Right hindlimb (tissue), 1 donor: ENCODE measurements around the gene ADNP.
"Not testable (repeated sequence)": the region's sequence is repeated elsewhere in the genome, so short reads cannot be mapped to it uniquely, and the experiment has no call there.

Source experiments
- DNase-seq: peaks from one replicate; pipeline ENCODE4 v3.0.0-alpha.2; 2018

The ADNP gene

GRCh38 chr20:50900261-50900660, 31.0 kb downstream of the ADNP start:
- no peak for DNase-seq

DNA sequence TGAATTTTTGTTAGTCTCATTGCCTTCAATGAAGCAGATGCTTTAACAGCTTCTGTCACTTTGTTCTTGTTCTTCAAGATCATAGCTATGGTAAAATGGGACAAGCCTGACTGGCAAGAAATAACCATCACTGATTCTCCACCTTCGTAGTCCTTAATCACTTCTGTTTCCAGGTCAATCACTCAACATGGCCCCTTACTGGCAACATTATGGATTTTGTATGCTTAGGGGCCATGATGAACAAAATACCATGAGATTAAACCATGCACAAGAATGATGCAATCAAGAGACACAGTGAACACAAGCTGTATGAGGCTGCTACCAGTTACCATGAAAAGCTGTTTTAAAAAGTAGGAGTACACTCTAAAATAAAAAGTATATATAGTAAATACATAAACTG, 32.8 kb downstream of the ADNP start:
- no peak for DNase-seq

DNA sequence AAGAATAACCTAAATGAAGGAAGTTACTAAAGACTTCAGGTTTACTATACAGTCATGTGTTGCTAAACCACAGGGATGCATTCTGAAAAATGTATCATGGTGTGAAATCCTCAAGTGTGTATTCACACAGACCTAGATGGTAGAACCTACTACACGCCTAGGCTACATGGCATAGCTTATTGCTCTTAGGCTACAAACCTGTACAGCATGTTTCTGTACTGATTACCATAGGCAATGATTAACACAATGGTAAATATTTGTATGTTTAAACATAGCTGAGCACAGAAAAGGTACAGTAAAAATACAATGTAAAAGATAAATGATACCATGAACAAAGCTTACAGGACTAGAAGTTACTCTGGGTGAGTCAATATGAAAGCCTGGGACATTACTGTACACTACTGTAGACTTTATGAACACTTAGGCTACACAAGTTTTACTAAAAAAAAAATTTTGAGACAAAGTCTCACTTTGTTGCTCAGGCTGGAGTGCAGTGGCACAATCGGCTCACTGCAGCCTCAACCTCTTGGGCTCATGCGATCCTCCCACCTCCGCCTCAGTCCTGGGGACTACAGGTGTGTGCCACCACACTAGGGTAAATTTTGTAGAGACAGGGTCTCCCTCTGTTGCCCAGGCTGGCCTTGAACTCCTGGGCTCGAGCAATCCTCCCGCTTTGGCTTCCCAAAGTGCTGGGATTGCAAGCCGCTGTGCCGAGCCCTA, 36.0 kb downstream of the ADNP start:
- no peak for DNase-seq

DNA sequence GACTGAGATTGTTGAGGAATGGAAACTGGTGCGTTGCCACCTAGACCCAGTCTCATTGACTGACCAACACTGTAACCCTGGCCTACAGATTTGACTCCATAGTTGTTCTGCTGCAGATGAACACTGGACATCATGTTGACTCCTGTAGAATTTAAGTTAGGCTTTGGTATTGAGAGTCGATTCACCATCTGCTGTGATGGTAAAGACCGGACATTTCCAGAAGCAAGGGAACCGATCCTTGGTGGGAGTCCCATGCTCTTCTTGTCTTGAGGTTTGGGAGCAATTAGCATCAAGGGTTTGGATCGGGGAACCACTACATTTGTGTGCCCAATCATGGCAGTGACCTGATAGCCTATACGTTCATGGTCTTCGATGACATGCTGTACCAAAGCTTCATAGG, 37.6 kb downstream of the ADNP start:
- no peak for DNase-seq

GRCh38 chr20:50892394-50892793, 38.8 kb downstream of the ADNP start:
- DNase-seq: no peak

- no peak for DNase-seq
These were observed 40.1 kb downstream of the ADNP start for GRCh38 chr20:50891138-50891537.

- no peak for DNase-seq
These were observed 43.7 kb downstream of the ADNP start for GRCh38 chr20:50887576-50887975.

DNA sequence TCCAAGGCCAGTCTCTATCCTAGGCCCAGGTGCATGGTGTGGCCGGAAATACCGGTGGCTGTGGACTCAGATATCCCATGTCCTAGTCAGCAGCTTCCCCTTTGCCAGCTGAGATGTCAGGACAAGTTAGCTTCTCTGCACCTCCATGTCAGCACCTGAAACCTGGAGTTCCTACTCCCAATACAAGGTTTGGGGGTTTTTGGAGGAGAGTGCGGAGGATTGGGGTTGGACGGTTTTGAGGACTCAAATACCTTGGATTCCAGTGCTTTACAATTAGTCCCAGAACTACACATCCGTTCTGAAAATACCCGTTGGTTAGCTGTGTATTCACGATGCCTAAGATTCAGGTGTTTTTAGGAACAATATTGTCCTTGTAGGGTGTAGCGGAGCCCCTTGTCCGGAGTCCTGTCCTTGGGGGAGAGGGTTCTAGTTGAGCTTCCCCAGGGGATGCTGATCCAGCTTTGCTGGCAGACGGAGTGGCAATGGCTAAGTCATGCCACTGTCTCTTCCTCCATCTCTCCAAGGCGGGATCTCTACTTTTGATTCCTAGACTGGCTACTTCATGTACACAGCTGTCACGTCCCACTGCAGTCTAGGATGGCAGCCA, 45.0 kb downstream of the ADNP start:
- no peak for DNase-seq

DNA sequence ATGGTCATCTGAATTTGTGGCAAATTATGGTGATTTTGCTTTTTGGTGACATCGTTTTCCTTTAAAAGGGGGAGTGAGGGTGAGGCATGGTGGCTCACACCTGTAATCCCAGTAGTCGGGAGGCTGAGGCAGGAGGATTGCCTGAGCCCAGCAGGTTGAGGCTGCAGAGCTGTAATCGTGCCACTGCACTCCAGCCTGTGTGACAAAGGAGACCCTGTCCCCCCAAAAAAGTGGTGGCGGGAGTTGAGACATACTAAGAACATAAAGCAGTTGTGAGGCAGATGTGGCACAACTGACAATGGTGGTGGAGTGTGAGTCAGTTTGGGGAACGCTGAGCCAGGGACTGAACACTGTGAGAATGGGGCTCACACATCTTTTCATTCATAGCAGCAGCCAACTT, 45.5 kb downstream of the ADNP start:
- no peak for DNase-seq

- no peak for DNase-seq
These were observed 46.2 kb downstream of the ADNP start for GRCh38 chr20:50885068-50885467.

DNA sequence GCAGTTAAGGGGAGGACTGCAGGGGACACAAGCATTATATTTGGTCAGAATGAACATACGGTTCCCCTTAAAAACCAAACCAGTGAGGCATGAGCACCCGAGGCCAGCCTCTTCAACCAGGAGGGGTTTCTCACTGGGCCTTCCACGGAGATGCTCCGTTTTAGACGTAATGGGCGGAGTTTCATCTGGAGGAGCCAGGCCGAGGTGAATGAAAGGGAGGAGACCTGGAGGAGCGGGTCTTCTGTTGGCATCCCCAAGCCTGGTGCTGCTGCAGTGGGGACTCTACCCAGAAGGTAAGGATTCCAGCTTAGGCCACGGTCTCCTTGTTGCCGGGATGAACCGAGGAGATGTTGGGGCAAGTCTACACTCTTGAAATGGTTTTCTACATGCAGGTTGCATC, 47.4 kb downstream of the ADNP start:
- DNase-seq: no peak

DNA sequence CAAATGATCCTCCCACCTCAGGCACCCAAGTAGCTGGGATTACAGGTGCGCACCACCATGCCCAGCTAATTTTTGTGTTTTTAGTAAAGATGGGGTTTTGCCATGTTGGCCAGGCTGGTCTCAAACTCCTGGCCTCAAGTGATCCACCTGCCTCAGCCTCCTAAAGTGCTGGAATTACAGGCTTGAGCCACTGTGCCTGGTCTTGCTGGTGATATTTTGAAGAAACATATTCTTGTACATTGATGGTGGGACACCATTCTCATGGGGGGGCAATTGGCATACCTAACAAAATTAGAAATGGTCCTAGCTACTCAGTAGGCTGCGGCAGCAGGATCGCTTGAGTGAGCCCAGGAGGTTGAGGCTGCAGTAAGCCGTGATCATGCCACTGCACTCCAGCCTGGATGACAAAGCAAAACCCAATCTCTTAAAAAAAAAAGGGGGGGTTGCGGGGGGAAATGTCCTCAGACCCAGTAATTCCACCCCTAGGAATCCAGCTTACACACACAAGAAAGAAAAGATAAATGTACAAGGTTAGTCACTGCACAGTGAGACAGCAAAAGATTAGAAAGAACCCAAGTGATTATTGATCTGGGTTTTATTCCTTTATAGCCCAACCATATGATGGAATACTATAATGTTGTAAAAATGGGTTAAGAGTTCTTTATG, 49.3 kb downstream of the ADNP start:
- DNase-seq: not testable (repeated sequence)

- no peak for DNase-seq
These were observed 51.3 kb downstream of the ADNP start for GRCh38 chr20:50879649-50880550.

GRCh38 chr20:50877232-50877743, 53.9 kb downstream of the ADNP start:
- no peak for DNase-seq

GRCh38 chr20:50876816-50877215, 54.4 kb downstream of the ADNP start:
- no peak for DNase-seq

DNA sequence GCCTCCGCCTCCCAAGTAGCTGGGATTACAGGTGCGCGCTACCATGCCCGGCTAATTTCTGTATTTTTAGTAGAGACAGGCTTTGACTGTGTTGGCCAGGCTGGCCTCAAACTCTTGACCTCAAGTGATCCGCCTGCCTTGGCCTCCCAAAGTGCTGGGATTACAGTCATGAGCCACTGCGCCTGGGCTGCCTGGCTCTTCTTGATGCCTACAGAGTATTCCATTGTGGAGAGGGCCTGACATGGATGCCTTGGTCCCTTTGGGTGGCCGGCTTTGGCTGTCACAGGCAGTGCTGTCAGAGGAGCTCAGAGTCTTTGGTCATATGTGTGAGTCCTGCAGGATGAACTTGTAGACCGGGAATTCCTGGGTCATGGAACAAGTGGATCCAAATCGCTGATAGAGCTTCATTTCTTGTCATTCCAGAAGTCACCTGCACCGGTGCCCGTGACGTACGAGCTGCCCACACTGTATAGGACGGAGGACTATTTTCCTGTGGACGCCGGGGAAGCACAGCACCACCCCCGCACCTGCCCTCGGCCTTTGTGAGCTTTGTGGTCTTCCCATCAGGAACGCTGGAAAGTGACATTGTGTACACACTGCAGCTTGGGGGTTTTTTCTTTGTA, 55.1 kb downstream of the ADNP start:
- DNase-seq: no peak

DNA sequence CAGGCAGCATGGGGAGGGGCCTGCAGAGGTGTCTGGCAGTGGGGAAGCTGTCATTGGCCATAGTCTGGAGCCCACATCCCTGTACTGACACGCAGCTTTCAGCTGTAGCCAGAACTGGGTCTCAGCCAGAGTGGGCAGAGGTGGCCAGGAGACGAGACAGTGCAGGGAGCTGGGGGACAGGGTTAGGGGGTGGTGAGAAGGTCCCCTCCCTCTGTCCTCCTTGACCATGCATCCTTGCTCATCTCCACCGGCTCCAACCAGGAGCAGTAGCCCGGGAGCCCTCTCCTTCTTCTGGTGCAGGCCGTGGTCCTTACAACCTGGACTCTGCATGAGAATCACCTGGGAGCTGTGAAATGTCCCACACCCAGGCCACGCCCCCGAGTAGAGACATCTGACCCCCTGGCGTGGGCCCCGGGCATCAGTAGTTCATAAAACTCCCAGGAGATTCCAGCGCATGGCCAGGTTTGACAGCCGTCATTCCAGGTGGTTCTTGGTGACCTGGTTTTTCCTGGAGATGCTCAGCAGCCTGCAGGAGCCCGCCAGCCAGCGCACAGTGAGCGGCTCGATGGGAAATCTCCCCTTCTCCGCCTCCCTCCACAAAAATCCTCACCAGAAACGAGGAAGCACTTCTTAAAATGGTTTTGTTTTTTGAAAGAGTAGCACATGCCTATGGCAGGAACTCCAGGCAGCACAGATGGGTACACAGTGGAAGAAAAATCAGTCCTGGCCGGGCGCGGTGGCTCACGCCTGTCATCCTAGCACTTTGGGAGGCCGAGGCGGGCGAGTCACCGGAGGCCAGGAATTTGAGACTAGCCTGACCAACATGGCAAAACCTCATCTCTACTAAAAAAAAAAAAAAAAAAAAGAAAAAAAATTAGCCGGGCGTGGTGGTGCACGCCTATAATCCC, 56.2 kb downstream of the ADNP start:
- DNase-seq: no peak

GRCh38 chr20:50874111-50874757, 57.0 kb downstream of the ADNP start:
- DNase-seq: no peak

DNA sequence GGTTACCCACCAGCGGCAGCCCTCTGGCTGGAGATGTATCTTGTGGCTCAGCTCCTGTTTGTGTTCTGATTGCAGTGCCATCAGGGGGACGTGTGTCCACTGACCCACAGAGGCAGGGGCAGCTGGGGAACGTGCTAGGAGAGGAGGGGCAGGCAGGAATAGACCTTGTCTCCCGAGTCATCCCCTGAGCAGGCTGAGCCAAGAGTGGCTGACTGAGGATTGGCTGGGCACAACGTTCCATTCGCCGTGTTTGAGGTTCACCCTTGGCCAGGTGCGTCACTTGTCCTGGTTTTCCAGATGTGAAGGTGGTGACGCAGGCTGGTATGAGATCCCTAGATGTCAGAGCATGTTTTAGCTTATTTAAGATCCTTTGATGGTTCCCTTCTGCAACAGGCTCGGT, 57.7 kb downstream of the ADNP start:
- no peak for DNase-seq

GRCh38 chr20:50872560-50873425, 58.4 kb downstream of the ADNP start:
- DNase-seq: no peak
